ENCODE results near the gene SLC35E1.
"Not testable (repeated sequence)": the region's sequence is repeated elsewhere in the genome, so short reads cannot be mapped to it uniquely, and the experiment has no call there.

The SLC35E1 gene

GRCh38 chr19:16520074-16520973, 51.9 kb downstream of the SLC35E1 start:
- no peak for DNase-seq

- DNase-seq, result no peak
Measured at GRCh38 chr19:16519230-16519687, 53.0 kb downstream of the SLC35E1 start.

GRCh38 chr19:16518483-16519229, 53.6 kb downstream of the SLC35E1 start:
- no peak for DNase-seq

- DNase-seq, result no peak
Measured at GRCh38 chr19:16518061-16518460, 54.2 kb downstream of the SLC35E1 start.

GRCh38 chr19:16516923-16517610, 55.1 kb downstream of the SLC35E1 start:
- DNase-seq, result no peak

GRCh38 chr19:16516381-16516780, 55.8 kb downstream of the SLC35E1 start:
- no peak for DNase-seq

GRCh38 chr19:16514383-16515019, 57.7 kb downstream of the SLC35E1 start:
- no peak for DNase-seq

- not testable (repeated sequence) for DNase-seq
Measured at GRCh38 chr19:16512611-16513010, 59.6 kb downstream of the SLC35E1 start.

- no peak for DNase-seq
Measured at GRCh38 chr19:16509141-16510061, 62.8 kb downstream of the SLC35E1 start.

GRCh38 chr19:16508546-16508945, 63.7 kb downstream of the SLC35E1 start:
- DNase-seq, result no peak

GRCh38 chr19:16506961-16507360, 65.3 kb downstream of the SLC35E1 start:
- no peak for DNase-seq

- not testable (repeated sequence) for DNase-seq
Measured at GRCh38 chr19:16506161-16506560, 66.1 kb downstream of the SLC35E1 start.

GRCh38 chr19:16504271-16504670, 67.9 kb downstream of the SLC35E1 start:
- no peak for DNase-seq

Data from stimulated activated naive CD4-positive, alpha-beta T cell (primary cell).